Measurements from ENCODE around the gene ZNF497. TPM values are rescaled to one million over a fixed set of nuclear protein-coding genes. Genes with fewer than 3 reads are reported as not detected.

The ZNF497 gene
- total RNA-seq, 6 experiments from 2014 or later: 0.73 to 3.1 (median 1.7) TPM

- H3K27ac ChIP-seq: no peak overlapping the region
- intact Hi-C loops (cut with DNase I): no loop called here
- H3K9me3 ChIP-seq: no peaks in the 10 kb centered on the region
- H3K27me3 ChIP-seq: no peaks in the 10 kb centered on the region
- TF ChIP-seq POLR2A (IDR thresholded peaks at IDR 0.05) (no peak), CTCF (IDR thresholded peaks at IDR 0.05) (no peak)
- H3K36me3 ChIP-seq: peaks cover 0 to 36% (median 21%) of the 10 kb centered on the region in 4 donors
- peak in 2 of 4 donors; percentile 7 to 17 for ATAC-seq
- H3K4me1 ChIP-seq: no peaks in the 10 kb centered on the region
- no peak for DNase-seq
- WGBS (ENCODE audit: insufficient coverage, low coverage, low lambda C conversion rate, missing lambda C conversion rate): no CpG with 5 or more reads among the region's 3 CpGs
- H3K4me3 ChIP-seq: no peak overlapping the region
Measured at GRCh38 chr19:58394821-58395219, 32.3 kb upstream of the ZNF497 start.

GRCh38 chr19:58393725-58394033, 31.1 kb upstream of the ZNF497 start:
- H3K9me3 ChIP-seq: no peaks in the 10 kb centered on the region
- no peaks in the 10 kb centered on the region for H3K4me1 ChIP-seq
- no peaks in the 10 kb centered on the region for H3K27me3 ChIP-seq
- H3K36me3 ChIP-seq: peaks cover 0 to 44% (median 21%) of the 10 kb centered on the region in 4 donors
- no peak for TF ChIP-seq POLR2A (IDR thresholded peaks at IDR 0.05)
- no peak for TF ChIP-seq CTCF (IDR thresholded peaks at IDR 0.05)
- WGBS (ENCODE audit: insufficient coverage, low coverage, low lambda C conversion rate, missing lambda C conversion rate): 89% methylated on average over 4 of the region's 4 CpGs
- DNase-seq: no peak
- H3K4me3 ChIP-seq: no peak overlapping the region
- intact Hi-C loops (cut with DNase I): no loop called here
- ATAC-seq: no peak
- no peak overlapping the region for H3K27ac ChIP-seq

GRCh38 chr19:58392945-58393724, 30.6 kb upstream of the ZNF497 start:
- peaks cover 0 to 45% (median 21%) of the 10 kb centered on the region in 4 donors for H3K36me3 ChIP-seq
- WGBS (ENCODE audit: insufficient coverage, low coverage, low lambda C conversion rate, missing lambda C conversion rate): 92% methylated on average over 12 of the region's 26 CpGs
- intact Hi-C loops (cut with DNase I): no loop called here
- TF ChIP-seq POLR2A (IDR thresholded peaks at IDR 0.05): no peak
- TF ChIP-seq CTCF (IDR thresholded peaks at IDR 0.05): no peak
- H3K4me3 ChIP-seq: no peak overlapping the region
- no peak for DNase-seq
- H3K27ac ChIP-seq: no peak overlapping the region
- H3K27me3 ChIP-seq: no peaks in the 10 kb centered on the region
- no peak for ATAC-seq
- H3K9me3 ChIP-seq: no peaks in the 10 kb centered on the region
- peaks cover 0 to under 1% (median under 1%) of the 10 kb centered on the region in 4 donors for H3K4me1 ChIP-seq

GRCh38 chr19:58388175-58388526, 25.6 kb upstream of the ZNF497 start:
- Histone ChIP-seq H3K4me1 (peaks cover 0 to 16% (median 6%) of the 10 kb centered on the region in 4 donors), H3K36me3 (peaks cover 0 to 28% (median 9%) of the 10 kb centered on the region in 4 donors), H3K27ac (no peak overlapping the region), H3K4me3 (peak overlapping the region; percentile 67 to 92 (median 87)), H3K27me3 (no peaks in the 10 kb centered on the region), H3K9me3 (no peaks in the 10 kb centered on the region)
- ATAC-seq: no peak
- DNase-seq: peak in 1 of 3 donors; percentile 13
- intact Hi-C loops (cut with DNase I): no loop called here
- no peak for TF ChIP-seq CTCF (IDR thresholded peaks at IDR 0.05)
- 95% methylated on average over 2 of the region's 3 CpGs for whole genome bisulfite sequencing (ENCODE audit: insufficient coverage, low coverage, low lambda C conversion rate, missing lambda C conversion rate)

All from right lobe of liver (tissue), 6 donors.